GM19193 (cell line): Measurements from ENCODE around the gene NPIPB5.
"Not testable (repeated sequence)": the region's sequence is repeated elsewhere in the genome, so short reads cannot be mapped to it uniquely, and the experiment has no call there.

Experiments
- POLR2A ChIP-seq: IDR thresholded peaks from 4 replicates; pipeline ENCODE4 v1.6.1; 2011; ENCODE audit not compliant: insufficient read depth, insufficient read length; ENCODE audit errors: extremely low read depth

The NPIPB5 gene

DNA sequence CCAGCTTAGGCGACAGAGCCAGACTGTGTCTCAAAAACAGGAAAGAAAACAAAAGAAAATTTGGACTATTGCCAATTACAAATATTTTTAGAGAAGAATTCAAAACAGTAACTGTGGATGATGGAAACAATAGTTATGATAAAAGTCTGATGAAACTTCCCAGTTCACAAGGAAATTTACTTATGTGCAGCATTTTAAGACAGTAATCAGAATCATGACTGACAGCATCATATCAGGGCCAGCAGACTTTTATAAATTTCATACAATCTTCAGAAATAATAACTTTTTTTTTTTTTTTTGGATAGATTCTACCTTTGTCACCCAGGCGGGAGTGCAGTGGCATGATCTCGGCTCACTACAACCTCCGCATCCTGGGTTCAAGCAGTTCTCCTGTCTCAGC lies at the start of gene NPIPB5:
TSS of gene NPIPB5 (plus strand) at position 301 of the 400 bp plus-strand sequence. CDS start 2,911 bp downstream, outside the sequence.
- TF ChIP-seq POLR2A, result not testable (repeated sequence)
